Endothelial cell of umbilical vein (primary cell): ENCODE measurements around the gene CCDC32. TPM values are rescaled to one million over a fixed set of nuclear protein-coding genes. Genes with fewer than 3 reads are reported as not detected.

ENCODE experiments used
- BruUV-seq: library from RNA; stranded (reverse); fragments of 400-500 nt; replicated peaks from 2 replicates; lab custom pipeline; 2021; lab: Mats Ljungman, UMichigan
- CTCF ChIA-PET: fragments of 300-600, 350-600 bp; sonication (Branson Sonifier 250); formaldehyde crosslinking; loops from one replicate; lab custom pipeline; 2021; ENCODE audit warnings: antibody characterized with exemption, inconsistent platforms; lab: Charles Lee
- POLR2A ChIA-PET: fragments of 300-600, 350-600 bp; sonication (Branson Sonifier 250); formaldehyde crosslinking; loops from one replicate; lab custom pipeline; 2021; ENCODE audit warnings: antibody characterized with exemption, inconsistent platforms; lab: Charles Lee
- DNase-seq: peaks from one replicate; pipeline ENCODE4 v3.0.0-alpha.2; 2011; ENCODE audit warnings: low read depth, low spot score
- FAIRE-seq: peaks from 2 replicates; lab custom pipeline; 2011; peaks lifted over from hg19 to GRCh38; lab: Jason Lieb, UNC
- H2AFZ ChIP-seq: 2 replicates; pipeline ENCODE4 v1.6.0; 2012; ENCODE audit warnings: low read depth, low read length, control low read depth, inconsistent platforms
- H3K27ac ChIP-seq: 2 replicates; pipeline ENCODE4 v1.5.1; 2011; ENCODE audit warnings: low read depth, mild to moderate bottlenecking, control low read depth, low read length, moderate library complexity; ENCODE audit not compliant: insufficient read depth
- H3K27me3 ChIP-seq, 2 experiments: 2 replicates each; pipeline versions ENCODE4 v1.6.0 to v1.6.1; 2011; ENCODE audit warnings: low read length in 2 of 2, mixed read lengths in 1 of 2; ENCODE audit not compliant: control insufficient read depth in 2 of 2, insufficient read depth in 2 of 2
- H3K36me3 ChIP-seq, 2 experiments: 2 replicates in 1 of 2; 3 replicates in 1 of 2; pipeline ENCODE4 v1.5.1; 2011; ENCODE audit warnings: low read length in 2 of 2, mild to moderate bottlenecking in 1 of 2, moderate library complexity in 1 of 2; ENCODE audit not compliant: control insufficient read depth in 2 of 2, insufficient read depth in 2 of 2; ENCODE audit errors: extremely low read depth in 1 of 2
- H3K4me1 ChIP-seq: 3 replicates; pipeline ENCODE4 v1.5.1; 2011; ENCODE audit warnings: mild to moderate bottlenecking, low read length; ENCODE audit not compliant: control insufficient read depth, insufficient read depth; ENCODE audit errors: extremely low read depth
- H3K4me2 ChIP-seq: 2 replicates; pipeline ENCODE4 v1.6.1; 2011; ENCODE audit warnings: low read length, control low read depth, mixed read lengths; ENCODE audit not compliant: insufficient read depth
- H3K4me3 ChIP-seq, 3 experiments: fragments of 200-600 bp in 1 of 3; sonication (generic), shearing (Covaris generic) in 1 of 3; replicated peaks in 1 of 3; 2 replicates each; pipeline ENCODE4 v1.5.1; 2011 to 2016; ENCODE audit warnings: control low read depth in 3 of 3, low read length in 3 of 3, mild to moderate bottlenecking in 2 of 3, inconsistent platforms in 1 of 3, low read depth in 1 of 3, moderate library complexity in 1 of 3; ENCODE audit not compliant: insufficient read depth in 1 of 3
- H3K79me2 ChIP-seq: 2 replicates; pipeline ENCODE4 v1.6.0; 2012; ENCODE audit warnings: low read length, inconsistent platforms; ENCODE audit not compliant: control insufficient read depth, insufficient read depth
- H3K9ac ChIP-seq: replicated peaks from 2 replicates; pipeline ENCODE3; 2011; ENCODE audit warnings: low read length, control low read depth; ENCODE audit not compliant: insufficient read depth; ENCODE audit errors: extremely low read depth
- H3K9me1 ChIP-seq: replicated peaks from 3 replicates; pipeline ENCODE4 v1.6.0; 2011; ENCODE audit warnings: mild to moderate bottlenecking, low read length; ENCODE audit not compliant: control insufficient read depth, insufficient read depth; ENCODE audit errors: extremely low read depth
- H3K9me3 ChIP-seq: replicated peaks from 2 replicates; pipeline ENCODE4 v1.5.1; 2012; ENCODE audit warnings: low read length, inconsistent platforms; ENCODE audit not compliant: control insufficient read depth, insufficient read depth
- H4K20me1 ChIP-seq: replicated peaks from 2 replicates; pipeline ENCODE3; 2011; ENCODE audit warnings: mild to moderate bottlenecking, low read length; ENCODE audit not compliant: control insufficient read depth, insufficient read depth; ENCODE audit errors: extremely low read depth
- EZH2 ChIP-seq: IDR thresholded peaks from 2 replicates; pipeline ENCODE4 v1.6.1; 2012; ENCODE audit warnings: borderline replicate concordance, low read depth, mild to moderate bottlenecking, moderate library complexity, low read length, inconsistent platforms; ENCODE audit not compliant: severe bottlenecking
- FOS ChIP-seq: IDR thresholded peaks from 2 replicates; pipeline ENCODE4 v1.6.1; 2011; ENCODE audit warnings: mild to moderate bottlenecking, low read length, moderate library complexity, borderline replicate concordance; ENCODE audit not compliant: insufficient read depth
- GATA2 ChIP-seq: IDR thresholded peaks from 2 replicates; pipeline ENCODE4 v1.7.0; 2011; ENCODE audit warnings: low read depth, mild to moderate bottlenecking, moderate library complexity, mixed read lengths, low read length; ENCODE audit not compliant: insufficient read length, insufficient read depth
- JUN ChIP-seq: IDR thresholded peaks from 2 replicates; pipeline ENCODE4 v1.6.1; 2011; ENCODE audit warnings: borderline replicate concordance, low read depth; ENCODE audit not compliant: insufficient read length, insufficient read depth
- MAX ChIP-seq: IDR thresholded peaks from 2 replicates; pipeline ENCODE4 v1.6.1; 2011; ENCODE audit not compliant: insufficient read depth, insufficient read length
- MYC ChIP-seq: IDR thresholded peaks from one replicate; pipeline ENCODE4 v1.6.1; 2011; ENCODE audit warnings: mild to moderate bottlenecking, low read depth, low read length
- POLR2A ChIP-seq: IDR thresholded peaks from 2 replicates; pipeline ENCODE4 v1.6.1; 2012; ENCODE audit warnings: low read depth, mild to moderate bottlenecking, control low read depth, low read length
- POLR2AphosphoS5 ChIP-seq: IDR thresholded peaks from 2 replicates; pipeline ENCODE4 v1.6.1; 2012; ENCODE audit warnings: low read depth, mild to moderate bottlenecking, control low read depth, low read length, moderate library complexity; ENCODE audit not compliant: insufficient read depth
- dilution Hi-C: fragments of 300-500 bp; cut with MboI; formaldehyde crosslinking; loops from one replicate; pipeline ENCODE4 v1.15.0; 2019; ENCODE audit warnings: low sequenced_read_pairs; ENCODE audit not compliant: extremely low pct_ligation_motif_present
- intact Hi-C: fragments of 100-400 bp; cut with micrococcal nuclease; formaldehyde crosslinking; loops from one replicate; pipeline ENCODE4 v1.10.0; 2022
- polyA plus RNA-seq, 4 experiments: library from polyadenylated mRNA; depleted of rRNA in 3 of 4; stranded (reverse) in 3 of 4; unstranded in 1 of 4; fragments of >200 nt; gene quantifications; 2 replicates each; pipeline versions ENCODE4 v1.2.1 to v1.2.3, GENCODE V29; 2011 to 2012; ENCODE audit warnings: missing spikeins in 1 of 4
- total RNA-seq: library from RNA; stranded (reverse); gene quantifications from 2 replicates; pipeline ENCODE4 v1.2.3, GENCODE V29; 2021
- TF ChIP-seq, protein P1 (sequence below), 2 donors: IDR thresholded peaks; 1 replicate in 1 of 2; 2 replicates in 1 of 2; pipeline ENCODE4 v1.5.1; 2011; ENCODE audit warnings: low read length in 2 of 2, mild to moderate bottlenecking in 2 of 2, moderate library complexity in 2 of 2, control low read depth in 1 of 2, inconsistent platforms in 1 of 2, low read depth in 1 of 2; ENCODE audit not compliant: insufficient read depth in 1 of 2; ENCODE audit errors: extremely low read depth in 1 of 2

The CCDC32 gene
- total and polyA plus RNA-seq, 2 donors (not counting 3 experiments of a cell fraction or from before 2014, with no cell fraction given), result 22.9 to 24.0 TPM

DNA sequence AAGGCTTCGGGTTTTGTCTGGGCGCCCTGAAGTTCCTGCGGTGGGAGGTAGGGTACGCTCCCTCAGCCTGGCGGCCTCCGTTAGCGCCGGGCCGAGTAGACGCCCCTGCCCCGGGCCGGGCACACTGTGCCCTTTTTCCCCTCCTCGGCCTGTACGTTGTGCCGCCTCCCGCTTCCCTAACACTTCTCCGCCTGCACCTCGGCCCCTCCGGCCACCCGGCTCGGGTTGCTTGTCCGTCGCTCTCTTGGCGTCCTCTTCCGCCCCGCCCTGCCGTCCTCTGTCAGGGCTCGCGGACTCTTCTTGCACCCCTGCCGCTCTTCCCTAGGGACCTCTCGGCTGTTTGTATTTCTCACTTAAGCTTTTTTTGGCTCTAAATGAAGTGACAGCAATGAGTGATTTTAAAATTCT lies 29.6 kb upstream of the CCDC32 start:
- Histone ChIP-seq H3K9me1 (no peaks in the 10 kb centered on the region), H3K36me3 (no peaks in the 10 kb centered on the region), H3K79me2 (peaks cover 50% of the 10 kb centered on the region), H4K20me1 (no peaks in the 10 kb centered on the region), H3K9me3 (no peaks in the 10 kb centered on the region), H2AFZ (peak overlapping the region; percentile 96), H3K4me1 (peaks cover 8% of the 10 kb centered on the region), H3K9ac (peak overlapping the region; percentile 99), H3K27me3 (peaks cover 0 to 2% of the 10 kb centered on the region in 2 experiments), H3K27ac (peak overlapping the region; percentile 99), H3K4me3 (peak overlapping the region; percentile 52 to 99 (median 99)), H3K4me2 (peak overlapping the region; percentile 98)
- TSS peak; percentile 62 for BruUV-seq
- DNase-seq (no peak), FAIRE-seq (peak; percentile 61)
- TF ChIP-seq EZH2 (no peak), POLR2AphosphoS5 (peak; percentile 25), GATA2 (no peak), POLR2A (peak; percentile 54)
- ChIA-PET CTCF (interaction anchor here (1.3 kb wide), 1 partner anchor 9 kb away, joined by 4 read pairs; no protein-coding TSS in a partner anchor), POLR2A (no interaction called here)
- dilution Hi-C loops, result no loop called here
- intact Hi-C loops, result loop anchor here (1.0 to 10.0 kb wide), 5 partner anchors 12 to 300 kb away; partner anchors contain the start of genes DNAJC17, RAD51, RPUSD2 and VPS18

DNA sequence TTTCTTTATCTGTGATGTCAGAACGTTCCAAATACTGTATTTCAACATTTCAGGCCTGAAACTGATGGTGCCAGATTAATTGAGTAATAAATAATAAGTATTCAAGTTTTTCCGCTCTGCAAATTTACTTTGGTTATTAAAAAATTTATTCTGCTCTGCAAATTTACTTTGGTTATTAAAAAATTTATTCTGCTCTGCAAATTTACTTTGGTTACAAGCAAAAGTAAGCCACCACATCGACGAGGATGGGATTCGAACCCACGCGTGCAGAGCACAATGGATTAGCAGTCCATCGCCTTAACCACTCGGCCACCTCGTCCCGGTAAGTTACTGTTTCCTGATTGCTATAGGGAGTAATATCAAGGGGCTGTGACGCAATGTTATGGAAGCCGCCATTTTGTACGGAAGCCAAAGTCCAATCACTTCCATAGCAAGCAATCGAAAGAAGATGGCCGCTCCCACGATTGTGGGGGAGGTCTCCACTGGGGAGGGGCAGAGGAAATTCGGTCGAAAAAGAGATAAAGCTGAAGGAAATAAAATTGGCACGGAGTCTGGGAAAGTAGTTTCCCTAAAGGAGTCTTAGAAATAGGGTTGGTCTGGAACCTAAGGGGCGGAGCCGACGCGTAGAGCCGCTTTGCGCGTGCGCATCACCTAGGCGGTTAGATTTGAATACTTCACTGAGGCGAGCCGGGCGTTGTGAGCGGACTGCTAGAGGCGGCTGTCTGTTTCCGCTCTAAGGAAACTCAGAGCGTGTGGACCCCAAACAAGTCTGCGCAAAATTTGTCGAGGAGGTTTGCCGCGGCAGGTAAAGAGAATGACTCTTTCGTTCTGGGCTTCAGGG lies 29.0 kb upstream of the CCDC32 start, which contains the start of gene KNL1:
Gene KNL1, plus strand, starts transcription at position 662 of the 841 bp plus-strand sequence. CDS start 8,683 bp downstream, outside the sequence.
- Histone ChIP-seq H4K20me1 (no peaks in the 10 kb centered on the region), H3K27me3 (peaks cover under 1 to 3% of the 10 kb centered on the region in 2 experiments), H3K9me3 (no peaks in the 10 kb centered on the region), H3K9me1 (no peaks in the 10 kb centered on the region), H3K9ac (peak within 1 kb of the TSS; percentile 99), H3K4me3 (peak within 1 kb of the TSS; percentile 52 to 99 (median 99)), H3K27ac (peak within 1 kb of the TSS; percentile 99), H3K4me1 (peaks cover 8% of the 10 kb centered on the region), H3K36me3 (no peaks in the 10 kb centered on the region), H2AFZ (peak within 1 kb of the TSS; percentile 96), H3K4me2 (peak within 1 kb of the TSS; percentile 98), H3K79me2 (peaks cover 43% of the 10 kb centered on the region)
- dilution Hi-C loops (no loop called here), intact Hi-C loops (loop anchor here (1.0 to 10.0 kb wide), 5 partner anchors 12 to 300 kb away; partner anchors contain the start of genes DNAJC17, RAD51, RPUSD2 and VPS18)
- ChIA-PET POLR2A (interaction anchor here (1.0 kb wide), 1 partner anchor 29 kb away, joined by 3 read pairs; the partner anchor contains the start of gene CCDC32), CTCF (interaction anchor here (0.6 to 1.3 kb wide), 4 partner anchors 9 to 300 kb away, joined by 3 to 4 read pairs (median 4); partner anchors contain the start of genes RPUSD2 and VPS18)
- TF ChIP-seq POLR2AphosphoS5 (peak; percentile 52), MAX (peak; percentile 60), FOS (peak; percentile 18), MYC (no peak), EZH2 (no peak), GATA2 (peak; percentile 40), POLR2A (peak; percentile 83), JUN (no peak)
- TF ChIP-seq, protein P1, sequence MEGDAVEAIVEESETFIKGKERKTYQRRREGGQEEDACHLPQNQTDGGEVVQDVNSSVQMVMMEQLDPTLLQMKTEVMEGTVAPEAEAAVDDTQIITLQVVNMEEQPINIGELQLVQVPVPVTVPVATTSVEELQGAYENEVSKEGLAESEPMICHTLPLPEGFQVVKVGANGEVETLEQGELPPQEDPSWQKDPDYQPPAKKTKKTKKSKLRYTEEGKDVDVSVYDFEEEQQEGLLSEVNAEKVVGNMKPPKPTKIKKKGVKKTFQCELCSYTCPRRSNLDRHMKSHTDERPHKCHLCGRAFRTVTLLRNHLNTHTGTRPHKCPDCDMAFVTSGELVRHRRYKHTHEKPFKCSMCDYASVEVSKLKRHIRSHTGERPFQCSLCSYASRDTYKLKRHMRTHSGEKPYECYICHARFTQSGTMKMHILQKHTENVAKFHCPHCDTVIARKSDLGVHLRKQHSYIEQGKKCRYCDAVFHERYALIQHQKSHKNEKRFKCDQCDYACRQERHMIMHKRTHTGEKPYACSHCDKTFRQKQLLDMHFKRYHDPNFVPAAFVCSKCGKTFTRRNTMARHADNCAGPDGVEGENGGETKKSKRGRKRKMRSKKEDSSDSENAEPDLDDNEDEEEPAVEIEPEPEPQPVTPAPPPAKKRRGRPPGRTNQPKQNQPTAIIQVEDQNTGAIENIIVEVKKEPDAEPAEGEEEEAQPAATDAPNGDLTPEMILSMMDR (IDR thresholded peaks at IDR 0.05; ENCODE audit: extremely low read depth in 1 of 2, insufficient read depth in 1 of 2, low read depth in 1 of 2, low read length in 2 of 2), result no peak
- DNase-seq (peak; percentile 100), FAIRE-seq (peak; percentile 85)
- no TSS peak for BruUV-seq
